GM08714 (cell line): ENCODE data around the gene TRH.
"Not testable (repeated sequence)": the region's sequence is repeated elsewhere in the genome, so short reads cannot be mapped to it uniquely, and the experiment has no call there.

Experiments
- H3K4me3 ChIP-seq: fragments of 200-500 bp; sonication (Bioruptor generic); 2 replicates; pipeline ENCODE4 v1.5.1; 2014; ENCODE audit warnings: mild to moderate bottlenecking, low read length, inconsistent platforms
- ZNF274 ChIP-seq: IDR thresholded peaks from 2 replicates; pipeline ENCODE4 v1.6.1; 2012; ENCODE audit warnings: mild to moderate bottlenecking, low read depth, low read length

The TRH gene

GRCh38 chr3:129975705-129976048 lies 1.2 kb downstream of the TRH start:
- TF ChIP-seq ZNF274 = no peak
- H3K4me3 ChIP-seq = no peak overlapping the region

- no peak for TF ChIP-seq ZNF274
- no peak overlapping the region for H3K4me3 ChIP-seq
Measured at GRCh38 chr3:129976286-129976685, 1.8 kb downstream of the TRH start.

GRCh38 chr3:129978123-129978522 lies 3.6 kb downstream of the TRH start:
- H3K4me3 ChIP-seq = no peak overlapping the region
- TF ChIP-seq ZNF274 = no peak

- H3K4me3 ChIP-seq = no peak overlapping the region
- no peak for TF ChIP-seq ZNF274
Measured at GRCh38 chr3:129979905-129980304, 5.4 kb downstream of the TRH start.

- no peak for TF ChIP-seq ZNF274
- H3K4me3 ChIP-seq = no peak overlapping the region
Measured at GRCh38 chr3:129983561-129983960, 9.0 kb downstream of the TRH start.

- TF ChIP-seq ZNF274 = no peak
- no peak overlapping the region for H3K4me3 ChIP-seq
Measured at GRCh38 chr3:129984125-129984524, 9.6 kb downstream of the TRH start.

GRCh38 chr3:129985113-129985512 lies 10.6 kb downstream of the TRH start:
- TF ChIP-seq ZNF274 = no peak
- no peak overlapping the region for H3K4me3 ChIP-seq

GRCh38 chr3:129988429-129988828 lies 13.9 kb downstream of the TRH start:
- TF ChIP-seq ZNF274 = no peak
- no peak overlapping the region for H3K4me3 ChIP-seq

- no peak overlapping the region for H3K4me3 ChIP-seq
- TF ChIP-seq ZNF274 = no peak
Measured at GRCh38 chr3:129989414-129989813, 14.9 kb downstream of the TRH start.

GRCh38 chr3:129992781-129993180 lies 18.3 kb downstream of the TRH start:
- TF ChIP-seq ZNF274 = no peak
- no peak overlapping the region for H3K4me3 ChIP-seq

- TF ChIP-seq ZNF274 = no peak
- no peak overlapping the region for H3K4me3 ChIP-seq
Measured at GRCh38 chr3:129994883-129995559, 20.5 kb downstream of the TRH start.

GRCh38 chr3:129996073-129996472 lies 21.6 kb downstream of the TRH start:
- no peak for TF ChIP-seq ZNF274
- H3K4me3 ChIP-seq = no peak overlapping the region

GRCh38 chr3:129999176-129999575 lies 24.7 kb downstream of the TRH start:
- H3K4me3 ChIP-seq = not testable (repeated sequence)

- peak overlapping the region; percentile 47; the same call in 1 of the 2 replicates for H3K4me3 ChIP-seq
Measured at GRCh38 chr3:130002666-130003598, 28.4 kb downstream of the TRH start.

GRCh38 chr3:130010556-130010955 lies 36.0 kb downstream of the TRH start:
- H3K4me3 ChIP-seq = no peak overlapping the region
- TF ChIP-seq ZNF274 = no peak

GRCh38 chr3:130012108-130012507 lies 37.6 kb downstream of the TRH start:
- H3K4me3 ChIP-seq = not testable (repeated sequence)

- H3K4me3 ChIP-seq = not testable (repeated sequence)
Measured at GRCh38 chr3:130013246-130013645, 38.7 kb downstream of the TRH start.
